Sigmoid colon (tissue), 4 donors: ENCODE data around the gene TOP2A.

ENCODE experiments used
- EP300 ChIP-seq, 4 donors: sonication (generic); formaldehyde crosslinking; IDR thresholded peaks; one replicate each; pipeline ENCODE4 v1.6.1; 2017; ENCODE audit warnings: antibody characterized with exemption in 4 of 4
- POLR2A ChIP-seq, 2 donors: fragments of 450-650 bp; IDR thresholded peaks; one replicate each; pipeline ENCODE4 v1.6.1; 2016; ENCODE audit warnings: antibody characterized with exemption in 2 of 2, mild to moderate bottlenecking in 2 of 2, moderate library complexity in 2 of 2
- POLR2AphosphoS5 ChIP-seq, 4 donors: sonication (generic); formaldehyde crosslinking; IDR thresholded peaks; one replicate each; pipeline ENCODE4 v1.6.1; 2017; ENCODE audit warnings: antibody characterized with exemption in 4 of 4
- TF ChIP-seq, protein P1 (sequence below), 4 experiments: fragments of 450-650 bp in 3 of 4; fragments of 200-600 bp in 1 of 4; IDR thresholded peaks; one replicate each; pipeline ENCODE4 v1.5.1; 2016 to 2019; ENCODE audit warnings: antibody characterized with exemption in 4 of 4, mild to moderate bottlenecking in 3 of 4, moderate library complexity in 2 of 4

DNA sequence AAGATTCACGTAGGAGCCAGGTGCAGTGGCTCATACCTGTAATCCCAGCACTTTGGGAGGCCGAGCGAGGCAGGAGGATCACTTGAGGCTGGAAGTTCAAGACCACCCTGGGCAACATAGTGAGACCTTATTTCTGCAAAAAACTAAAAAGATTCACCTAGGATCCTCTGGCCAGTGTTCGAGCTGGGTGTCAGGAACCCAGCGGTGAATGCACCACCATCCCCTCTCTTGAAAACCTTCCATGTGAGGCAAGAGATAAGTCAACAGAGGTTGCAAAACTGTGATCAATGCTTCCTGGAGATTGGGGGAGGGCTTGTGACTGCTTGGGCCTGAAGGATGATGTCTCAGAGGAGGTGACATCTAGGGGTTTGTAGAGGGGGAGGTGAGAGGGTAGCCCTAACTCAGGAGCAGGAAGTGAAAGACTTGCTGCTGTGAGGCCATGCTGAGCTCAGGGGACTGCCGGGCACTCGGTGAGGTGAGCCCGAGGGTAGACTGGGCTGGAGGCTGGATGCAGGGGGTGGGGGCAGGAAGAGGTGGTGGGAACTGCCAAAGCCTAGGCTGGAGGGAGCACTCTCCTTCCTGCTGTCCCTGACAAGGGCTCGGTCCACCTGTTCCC lies 64.8 kb downstream of the TOP2A start:
- TF ChIP-seq EP300 (IDR thresholded peaks at IDR 0.05) (no peak), POLR2A (IDR thresholded peaks at IDR 0.05) (no peak), POLR2AphosphoS5 (IDR thresholded peaks at IDR 0.05) (no peak)
- TF ChIP-seq, protein P1, sequence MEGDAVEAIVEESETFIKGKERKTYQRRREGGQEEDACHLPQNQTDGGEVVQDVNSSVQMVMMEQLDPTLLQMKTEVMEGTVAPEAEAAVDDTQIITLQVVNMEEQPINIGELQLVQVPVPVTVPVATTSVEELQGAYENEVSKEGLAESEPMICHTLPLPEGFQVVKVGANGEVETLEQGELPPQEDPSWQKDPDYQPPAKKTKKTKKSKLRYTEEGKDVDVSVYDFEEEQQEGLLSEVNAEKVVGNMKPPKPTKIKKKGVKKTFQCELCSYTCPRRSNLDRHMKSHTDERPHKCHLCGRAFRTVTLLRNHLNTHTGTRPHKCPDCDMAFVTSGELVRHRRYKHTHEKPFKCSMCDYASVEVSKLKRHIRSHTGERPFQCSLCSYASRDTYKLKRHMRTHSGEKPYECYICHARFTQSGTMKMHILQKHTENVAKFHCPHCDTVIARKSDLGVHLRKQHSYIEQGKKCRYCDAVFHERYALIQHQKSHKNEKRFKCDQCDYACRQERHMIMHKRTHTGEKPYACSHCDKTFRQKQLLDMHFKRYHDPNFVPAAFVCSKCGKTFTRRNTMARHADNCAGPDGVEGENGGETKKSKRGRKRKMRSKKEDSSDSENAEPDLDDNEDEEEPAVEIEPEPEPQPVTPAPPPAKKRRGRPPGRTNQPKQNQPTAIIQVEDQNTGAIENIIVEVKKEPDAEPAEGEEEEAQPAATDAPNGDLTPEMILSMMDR (IDR thresholded peaks at IDR 0.05) = no peak
